Measurements from ENCODE around the gene PTPRA. TPM values are rescaled to one million over a fixed set of nuclear protein-coding genes. Genes with fewer than 3 reads are reported as not detected.

PTPRA gene
- total RNA-seq, 4 donors from 2014 or later: 54.1 to 85.4 (median 67.0) TPM

- no peak for TF ChIP-seq POLR2AphosphoS5 (IDR thresholded peaks at IDR 0.05)
- no peak for TF ChIP-seq POLR2A (IDR thresholded peaks at IDR 0.05)
- no peak for TF ChIP-seq EP300 (IDR thresholded peaks at IDR 0.05)
- TF ChIP-seq CTCF (IDR thresholded peaks at IDR 0.05): no peak
- Histone ChIP-seq H3K4me1 (peaks cover 0 to 9% (median 0%) of the 10 kb centered on the region in 3 donors), H3K4me3 (no peak overlapping the region), H3K9me3 (no peaks in the 10 kb centered on the region), H3K36me3 (peaks cover 0 to 10% of the 10 kb centered on the region in 2 donors), H3K27ac (no peak overlapping the region), H3K27me3 (no peaks in the 10 kb centered on the region)
- 61 to 89% methylated on average over 3 of the region's 3 CpGs for WGBS, 2 donors (ENCODE audit: low coverage in 1 of 2)
- ATAC-seq: no peak
Measured at GRCh38 chr20:2981646-2982045, 108.4 kb downstream of the PTPRA start.

GRCh38 chr20:2983508-2983907 lies 110.2 kb downstream of the PTPRA start:
- Histone ChIP-seq H3K9me3 (no peaks in the 10 kb centered on the region), H3K27ac (no peak overlapping the region), H3K27me3 (no peaks in the 10 kb centered on the region), H3K4me1 (peaks cover 0 to 9% (median 0%) of the 10 kb centered on the region in 3 donors), H3K36me3 (peaks cover 0 to 29% of the 10 kb centered on the region in 2 donors), H3K4me3 (no peak overlapping the region)
- TF ChIP-seq POLR2A (IDR thresholded peaks at IDR 0.05) (no peak), POLR2AphosphoS5 (IDR thresholded peaks at IDR 0.05) (no peak)
- no peak for ATAC-seq

GRCh38 chr20:2984028-2984501 lies 110.8 kb downstream of the PTPRA start:
- no peak for ATAC-seq
- TF ChIP-seq CTCF (IDR thresholded peaks at IDR 0.05) (no peak), POLR2A (IDR thresholded peaks at IDR 0.05) (no peak), POLR2AphosphoS5 (IDR thresholded peaks at IDR 0.05) (no peak), EP300 (IDR thresholded peaks at IDR 0.05) (no peak)
- H3K9me3 ChIP-seq: no peaks in the 10 kb centered on the region
- peaks cover 0 to 35% of the 10 kb centered on the region in 2 donors for H3K36me3 ChIP-seq
- H3K4me3 ChIP-seq: no peak overlapping the region
- H3K27ac ChIP-seq: no peak overlapping the region
- H3K4me1 ChIP-seq: peaks cover 0 to 9% (median 0%) of the 10 kb centered on the region in 3 donors
- 84 to 96% methylated on average over 4 of the region's 4 CpGs for WGBS, 2 donors (ENCODE audit: low coverage in 1 of 2)
- H3K27me3 ChIP-seq: no peaks in the 10 kb centered on the region

GRCh38 chr20:2984956-2985661 lies 111.8 kb downstream of the PTPRA start:
- H3K27me3 ChIP-seq: no peaks in the 10 kb centered on the region
- H3K27ac ChIP-seq: no peak overlapping the region
- peaks cover 0 to 9% (median 0%) of the 10 kb centered on the region in 3 donors for H3K4me1 ChIP-seq
- no peak for ATAC-seq
- TF ChIP-seq POLR2A (IDR thresholded peaks at IDR 0.05) (no peak), CTCF (IDR thresholded peaks at IDR 0.05) (no peak), POLR2AphosphoS5 (IDR thresholded peaks at IDR 0.05) (no peak), EP300 (IDR thresholded peaks at IDR 0.05) (no peak)
- H3K9me3 ChIP-seq: no peaks in the 10 kb centered on the region
- WGBS, 2 donors (ENCODE audit: low coverage in 1 of 2): 66 to 68% methylated on average over 6 of the region's 6 CpGs
- peaks cover 0 to 45% of the 10 kb centered on the region in 2 donors for H3K36me3 ChIP-seq
- H3K4me3 ChIP-seq: no peak overlapping the region

GRCh38 chr20:2986466-2986865 lies 113.2 kb downstream of the PTPRA start:
- peak; percentile 55 for ATAC-seq
- TF ChIP-seq POLR2A (IDR thresholded peaks at IDR 0.05) (no peak), EP300 (IDR thresholded peaks at IDR 0.05) (no peak), CTCF (IDR thresholded peaks at IDR 0.05) (no peak), POLR2AphosphoS5 (IDR thresholded peaks at IDR 0.05) (no peak)
- H3K27me3 ChIP-seq: no peaks in the 10 kb centered on the region
- no peak overlapping the region for H3K4me3 ChIP-seq
- H3K36me3 ChIP-seq: peaks cover 0 to 59% of the 10 kb centered on the region in 2 donors
- H3K4me1 ChIP-seq: peaks cover 0 to 9% (median 0%) of the 10 kb centered on the region in 3 donors
- 80 to 90% methylated on average over 2 of the region's 2 CpGs for WGBS, 2 donors (ENCODE audit: low coverage in 1 of 2)
- H3K27ac ChIP-seq: no peak overlapping the region
- no peaks in the 10 kb centered on the region for H3K9me3 ChIP-seq
